Measurements from ENCODE around the gene HNRNPM.

DNA sequence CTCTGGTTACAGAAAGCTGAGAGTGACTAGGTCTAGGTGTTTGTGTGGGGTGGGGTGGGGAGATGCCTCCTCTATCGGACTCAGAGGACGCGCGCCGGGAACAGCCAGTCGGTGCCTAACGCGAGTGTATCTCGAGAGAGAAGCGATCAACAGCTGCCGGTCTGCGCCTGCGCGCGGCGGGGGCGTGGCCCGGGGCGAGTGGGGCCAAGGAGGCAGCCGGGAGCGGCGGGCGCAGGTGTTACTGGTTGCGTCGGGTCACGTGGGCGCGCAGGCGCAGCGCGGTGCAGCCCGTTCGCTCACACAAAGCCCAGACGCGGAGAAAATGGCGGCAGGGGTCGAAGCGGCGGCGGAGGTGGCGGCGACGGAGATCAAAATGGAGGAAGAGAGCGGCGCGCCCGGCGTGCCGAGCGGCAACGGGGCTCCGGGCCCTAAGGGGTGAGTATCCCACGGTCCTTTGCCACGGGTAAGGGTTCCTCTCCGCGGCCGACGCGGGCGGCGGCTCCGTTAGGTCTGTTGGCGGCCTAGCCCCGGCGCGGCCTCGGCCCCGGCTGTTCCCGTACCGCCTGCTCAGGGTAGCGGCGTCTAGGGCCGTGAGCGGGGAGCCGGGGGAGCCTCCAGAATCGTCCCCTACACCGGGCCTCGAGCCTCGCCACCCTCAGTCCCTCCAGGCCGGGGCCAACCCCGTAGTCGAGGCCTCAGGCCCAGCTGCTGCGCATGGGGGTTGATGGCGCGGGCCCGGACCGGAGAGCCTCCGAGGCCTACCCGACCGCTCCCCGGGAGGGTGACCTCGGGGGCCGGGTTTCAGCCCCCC is at the start of gene HNRNPM:
- TF ChIP-seq, protein P1, sequence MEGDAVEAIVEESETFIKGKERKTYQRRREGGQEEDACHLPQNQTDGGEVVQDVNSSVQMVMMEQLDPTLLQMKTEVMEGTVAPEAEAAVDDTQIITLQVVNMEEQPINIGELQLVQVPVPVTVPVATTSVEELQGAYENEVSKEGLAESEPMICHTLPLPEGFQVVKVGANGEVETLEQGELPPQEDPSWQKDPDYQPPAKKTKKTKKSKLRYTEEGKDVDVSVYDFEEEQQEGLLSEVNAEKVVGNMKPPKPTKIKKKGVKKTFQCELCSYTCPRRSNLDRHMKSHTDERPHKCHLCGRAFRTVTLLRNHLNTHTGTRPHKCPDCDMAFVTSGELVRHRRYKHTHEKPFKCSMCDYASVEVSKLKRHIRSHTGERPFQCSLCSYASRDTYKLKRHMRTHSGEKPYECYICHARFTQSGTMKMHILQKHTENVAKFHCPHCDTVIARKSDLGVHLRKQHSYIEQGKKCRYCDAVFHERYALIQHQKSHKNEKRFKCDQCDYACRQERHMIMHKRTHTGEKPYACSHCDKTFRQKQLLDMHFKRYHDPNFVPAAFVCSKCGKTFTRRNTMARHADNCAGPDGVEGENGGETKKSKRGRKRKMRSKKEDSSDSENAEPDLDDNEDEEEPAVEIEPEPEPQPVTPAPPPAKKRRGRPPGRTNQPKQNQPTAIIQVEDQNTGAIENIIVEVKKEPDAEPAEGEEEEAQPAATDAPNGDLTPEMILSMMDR (IDR thresholded peaks at IDR 0.05; ENCODE audit: low read depth, low read length): no peak
- TF ChIP-seq POLR2A (IDR thresholded peaks at IDR 0.05; ENCODE audit: extremely low read depth, insufficient read length) (peak; percentile 99), MYC (IDR thresholded peaks at IDR 0.05; ENCODE audit: low read depth, low read length) (peak; percentile 95)
- TF ChIP-seq, protein P2, sequence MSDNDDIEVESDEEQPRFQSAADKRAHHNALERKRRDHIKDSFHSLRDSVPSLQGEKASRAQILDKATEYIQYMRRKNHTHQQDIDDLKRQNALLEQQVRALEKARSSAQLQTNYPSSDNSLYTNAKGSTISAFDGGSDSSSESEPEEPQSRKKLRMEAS (IDR thresholded peaks at IDR 0.05; ENCODE audit: low read depth, low read length): peak; percentile 99

All from NB4 (cell line).